ENCODE data around the gene LRRC4C. TPM values are rescaled to one million over a fixed set of nuclear protein-coding genes. Genes with fewer than 3 reads are reported as not detected.

Gene LRRC4C
- total RNA-seq, 1 experiment from 2014 or later: 0.13 TPM

DNA sequence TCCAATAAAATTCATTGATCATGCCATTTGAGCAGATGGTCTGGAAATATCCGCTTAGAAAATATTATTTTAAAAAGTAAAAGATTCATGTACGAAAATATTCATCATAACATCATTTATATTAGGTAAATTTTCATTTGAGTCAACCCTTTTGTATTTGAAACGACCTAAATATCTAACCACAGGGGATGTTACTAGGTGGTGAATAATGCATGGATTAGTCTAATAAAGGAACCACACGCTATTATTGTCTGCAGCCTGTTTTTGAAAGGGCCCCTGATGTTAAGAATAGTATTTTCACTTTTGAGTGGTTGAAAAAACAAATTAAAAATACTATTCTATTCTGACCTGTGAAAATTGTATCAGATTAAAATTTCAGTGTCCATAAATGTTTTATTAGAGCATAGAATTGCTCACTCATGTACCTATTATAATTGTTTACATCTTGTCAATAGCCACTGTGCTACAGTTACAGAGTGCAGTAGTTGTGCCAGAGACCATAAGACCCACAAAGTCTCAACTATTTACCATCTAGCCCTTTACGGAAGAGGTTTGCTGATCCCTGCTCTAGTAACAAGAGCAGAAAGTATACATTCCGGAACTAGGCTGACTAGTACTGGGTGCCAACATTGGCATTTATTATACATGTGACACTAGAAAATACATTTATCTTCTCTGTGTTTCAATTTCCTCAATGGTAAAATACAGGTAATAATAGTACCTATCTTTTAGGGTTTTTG lies 176.1 kb downstream of the LRRC4C start:
- H2AFZ ChIP-seq (ENCODE audit: low read length): no peak overlapping the region
- no peak overlapping the region for H4K8ac ChIP-seq (replicated peaks; ENCODE audit: insufficient read length, low read depth, low read length)
- Mint-ChIP-seq H3K4me1 (peaks cover 4 to 15% of the 10 kb centered on the region in 2 experiments; a peak in 3 of 4 replicates), H3K27ac (no peak overlapping the region), H3K9me3 (no peaks in the 10 kb centered on the region), H3K27me3 (ENCODE audit: low read depth) (no peaks in the 10 kb centered on the region), H3K4me3 (no peak overlapping the region), H3K36me3 (ENCODE audit: insufficient read depth in 1 of 3, low read depth in 3 of 3) (no peaks in the 10 kb centered on the region)
- no peak overlapping the region for H2BK120ac ChIP-seq (ENCODE audit: low read depth, low read length, poor library complexity, severe bottlenecking)
- H3K18ac ChIP-seq (ENCODE audit: insufficient read length, low read depth, low read length): no peak overlapping the region
- no peak overlapping the region for H2BK20ac ChIP-seq (ENCODE audit: low read depth, low read length, poor library complexity, severe bottlenecking)
- H2AK5ac ChIP-seq (ENCODE audit: insufficient read length, low read length): no peak overlapping the region
- H3K14ac ChIP-seq (ENCODE audit: insufficient read depth, low read length): no peak overlapping the region
- H3K79me2 ChIP-seq (ENCODE audit: insufficient read depth, low read length): no peaks in the 10 kb centered on the region
- no peak overlapping the region for H2BK15ac ChIP-seq (ENCODE audit: low read depth, low read length)
- no peak overlapping the region for H3K23ac ChIP-seq (ENCODE audit: insufficient read length, low read depth, low read length)
- no peak overlapping the region for H3K4ac ChIP-seq (ENCODE audit: low read depth, low read length)
- no peak overlapping the region for H3T11ph ChIP-seq (ENCODE audit: low read length)
- H4K20me1 ChIP-seq (ENCODE audit: control insufficient read depth, insufficient read depth, insufficient read length): no peaks in the 10 kb centered on the region
- TF ChIP-seq, protein P1, sequence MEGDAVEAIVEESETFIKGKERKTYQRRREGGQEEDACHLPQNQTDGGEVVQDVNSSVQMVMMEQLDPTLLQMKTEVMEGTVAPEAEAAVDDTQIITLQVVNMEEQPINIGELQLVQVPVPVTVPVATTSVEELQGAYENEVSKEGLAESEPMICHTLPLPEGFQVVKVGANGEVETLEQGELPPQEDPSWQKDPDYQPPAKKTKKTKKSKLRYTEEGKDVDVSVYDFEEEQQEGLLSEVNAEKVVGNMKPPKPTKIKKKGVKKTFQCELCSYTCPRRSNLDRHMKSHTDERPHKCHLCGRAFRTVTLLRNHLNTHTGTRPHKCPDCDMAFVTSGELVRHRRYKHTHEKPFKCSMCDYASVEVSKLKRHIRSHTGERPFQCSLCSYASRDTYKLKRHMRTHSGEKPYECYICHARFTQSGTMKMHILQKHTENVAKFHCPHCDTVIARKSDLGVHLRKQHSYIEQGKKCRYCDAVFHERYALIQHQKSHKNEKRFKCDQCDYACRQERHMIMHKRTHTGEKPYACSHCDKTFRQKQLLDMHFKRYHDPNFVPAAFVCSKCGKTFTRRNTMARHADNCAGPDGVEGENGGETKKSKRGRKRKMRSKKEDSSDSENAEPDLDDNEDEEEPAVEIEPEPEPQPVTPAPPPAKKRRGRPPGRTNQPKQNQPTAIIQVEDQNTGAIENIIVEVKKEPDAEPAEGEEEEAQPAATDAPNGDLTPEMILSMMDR (conservative IDR thresholded peaks at IDR 0.05): no peak
- H3K4me1 ChIP-seq (ENCODE audit: insufficient read depth, low read length): no peaks in the 10 kb centered on the region
- H3K56ac ChIP-seq (ENCODE audit: insufficient read length, low read depth, low read length): no peak overlapping the region
- H2BK5ac ChIP-seq (ENCODE audit: insufficient read length, low read length): no peak overlapping the region
- no peaks in the 10 kb centered on the region for H3K27me3 ChIP-seq (ENCODE audit: insufficient read depth, low read length)
- no peaks in the 10 kb centered on the region for H3K23me2 ChIP-seq (ENCODE audit: insufficient read length, low read depth, low read length, poor library complexity, severe bottlenecking)
- no peak overlapping the region for H4K91ac ChIP-seq (ENCODE audit: insufficient read length, low read depth, low read length)
- no peak overlapping the region for H3K27ac ChIP-seq (ENCODE audit: insufficient read length, low read depth, low read length)
- H3K4me2 ChIP-seq (ENCODE audit: insufficient read depth, insufficient read length, low read length): no peak overlapping the region
- no peak overlapping the region for H3K9ac ChIP-seq (ENCODE audit: extremely low read depth, insufficient read length, low read length)
- no peaks in the 10 kb centered on the region for H3K9me3 ChIP-seq (ENCODE audit: control insufficient read depth, low read depth, low read length)
- DNase-seq: no peak
- H3K79me1 ChIP-seq (ENCODE audit: insufficient read depth, low read depth, low read length, poor library complexity, severe bottlenecking): no peaks in the 10 kb centered on the region
- no peak overlapping the region for H2BK12ac ChIP-seq (ENCODE audit: insufficient read length, low read depth, low read length)
- WGBS (ENCODE audit: extremely low coverage, insufficient read length, low lambda C conversion rate): no CpG with 5 or more reads among the region's 6 CpGs
- no peak overlapping the region for H4K5ac ChIP-seq (ENCODE audit: insufficient read length, low read depth, low read length)

Data from H9 (cell line).